Vagina (tissue), 2 donors: ENCODE data around the gene GABARAPL1.

Source experiments
- POLR2A ChIP-seq, 2 donors: fragments of 450-650 bp; IDR thresholded peaks; one replicate each; pipeline ENCODE4 v1.6.1; 2017; ENCODE audit warnings: antibody characterized with exemption in 2 of 2, mild to moderate bottlenecking in 2 of 2, moderate library complexity in 2 of 2
- POLR2AphosphoS5 ChIP-seq, 2 donors: sonication (generic); formaldehyde crosslinking; IDR thresholded peaks; one replicate each; pipeline ENCODE4 v1.9.0; 2017; ENCODE audit warnings: antibody characterized with exemption in 2 of 2, mild to moderate bottlenecking in 2 of 2, low read depth in 1 of 2; ENCODE audit not compliant: insufficient read depth in 1 of 2
- TF ChIP-seq, protein P1 (sequence below), 3 experiments: fragments of 450-650 bp in 2 of 3; fragments of 200-600 bp in 1 of 3; sonication (generic) in 1 of 3; IDR thresholded peaks; one replicate each; pipeline ENCODE4 v1.5.1; 2017 to 2019; ENCODE audit warnings: antibody characterized with exemption in 3 of 3, mild to moderate bottlenecking in 2 of 3, moderate library complexity in 2 of 3

DNA sequence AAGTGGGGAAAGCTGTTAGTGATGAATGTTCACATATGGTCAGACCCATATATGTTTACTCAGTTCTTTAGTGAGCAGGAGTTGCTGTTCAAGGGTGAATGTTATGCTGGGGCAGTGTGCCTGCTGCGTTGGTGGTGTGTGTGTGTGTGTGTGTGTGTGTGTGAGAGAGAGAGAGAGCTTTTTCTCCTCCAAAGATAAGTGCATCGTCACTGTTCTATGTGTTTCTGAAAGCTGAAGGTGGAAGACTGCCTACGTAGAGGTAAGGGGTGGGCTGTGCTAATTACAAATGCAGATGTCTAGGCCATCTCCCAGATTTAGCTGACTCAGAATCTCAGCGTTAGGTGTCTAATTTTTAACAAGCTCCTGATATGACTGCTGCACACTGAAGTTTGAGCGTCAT is 10.5 kb downstream of the GABARAPL1 start:
- TF ChIP-seq, protein P1, sequence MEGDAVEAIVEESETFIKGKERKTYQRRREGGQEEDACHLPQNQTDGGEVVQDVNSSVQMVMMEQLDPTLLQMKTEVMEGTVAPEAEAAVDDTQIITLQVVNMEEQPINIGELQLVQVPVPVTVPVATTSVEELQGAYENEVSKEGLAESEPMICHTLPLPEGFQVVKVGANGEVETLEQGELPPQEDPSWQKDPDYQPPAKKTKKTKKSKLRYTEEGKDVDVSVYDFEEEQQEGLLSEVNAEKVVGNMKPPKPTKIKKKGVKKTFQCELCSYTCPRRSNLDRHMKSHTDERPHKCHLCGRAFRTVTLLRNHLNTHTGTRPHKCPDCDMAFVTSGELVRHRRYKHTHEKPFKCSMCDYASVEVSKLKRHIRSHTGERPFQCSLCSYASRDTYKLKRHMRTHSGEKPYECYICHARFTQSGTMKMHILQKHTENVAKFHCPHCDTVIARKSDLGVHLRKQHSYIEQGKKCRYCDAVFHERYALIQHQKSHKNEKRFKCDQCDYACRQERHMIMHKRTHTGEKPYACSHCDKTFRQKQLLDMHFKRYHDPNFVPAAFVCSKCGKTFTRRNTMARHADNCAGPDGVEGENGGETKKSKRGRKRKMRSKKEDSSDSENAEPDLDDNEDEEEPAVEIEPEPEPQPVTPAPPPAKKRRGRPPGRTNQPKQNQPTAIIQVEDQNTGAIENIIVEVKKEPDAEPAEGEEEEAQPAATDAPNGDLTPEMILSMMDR (IDR thresholded peaks at IDR 0.05): no peak
- TF ChIP-seq POLR2AphosphoS5 (IDR thresholded peaks at IDR 0.05; ENCODE audit: insufficient read depth in 1 of 2, low read depth in 1 of 2) (no peak), POLR2A (IDR thresholded peaks at IDR 0.05) (no peak)
